ENCODE results near the gene ABCC9. TPM values are rescaled to one million over a fixed set of nuclear protein-coding genes. Genes with fewer than 3 reads are reported as not detected.

The ABCC9 gene
- total RNA-seq, 1 experiment from 2014 or later: 0.03 TPM

DNA sequence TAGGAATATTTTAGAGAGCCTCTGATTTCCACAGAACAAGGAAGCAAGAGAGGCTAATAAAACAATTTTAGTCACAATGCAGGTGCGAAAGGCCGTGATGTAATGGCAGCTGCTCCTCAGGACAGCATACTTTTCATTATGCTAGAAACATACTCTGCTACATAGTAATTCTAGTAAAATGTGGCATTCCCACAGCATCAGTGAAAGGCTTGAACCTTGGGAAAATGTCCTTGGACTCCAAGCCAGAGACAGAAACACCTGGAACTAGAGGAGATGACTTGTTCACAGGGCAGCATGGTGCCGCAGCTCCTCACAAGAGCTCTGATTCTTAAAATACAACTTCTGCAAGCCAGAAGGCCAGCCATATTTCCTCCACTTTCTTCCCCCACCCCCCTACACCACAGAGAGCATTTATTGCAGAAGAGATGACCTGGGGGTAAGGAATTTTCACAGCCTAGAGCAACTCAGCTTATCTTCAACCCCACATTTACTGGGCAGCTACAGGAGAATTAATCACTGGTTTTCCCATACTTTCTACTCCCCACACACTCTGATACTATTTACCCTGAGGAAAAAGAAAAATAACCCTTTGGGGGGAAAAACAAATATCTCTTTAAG is 15.8 kb downstream of the ABCC9 start:
- BruUV-seq (replicated peaks): no TSS peak
- ATAC-seq (no peak), DNase-seq (ENCODE audit: low read depth, low spot score) (no peak)
- no peak overlapping the region for H3K4me3 ChIP-seq (ENCODE audit: low read depth in 2 of 2, low read length in 2 of 2)
- H3K36me3 ChIP-seq (ENCODE audit: control insufficient read depth, insufficient read depth, low read length): no peaks in the 10 kb centered on the region
- ChIA-PET CTCF (no interaction called here), POLR2A (no interaction called here)
- TF ChIP-seq SIN3A (IDR thresholded peaks at IDR 0.05; ENCODE audit: borderline replicate concordance, insufficient read depth, low read depth, low read length): no peak
- no peak for TF ChIP-seq POLR2AphosphoS5 (IDR thresholded peaks at IDR 0.05; ENCODE audit: low read depth, low read length)
- no peak for TF ChIP-seq TCF7L2 (IDR thresholded peaks at IDR 0.05; ENCODE audit: low read depth, low read length)
- TF ChIP-seq, protein P1, sequence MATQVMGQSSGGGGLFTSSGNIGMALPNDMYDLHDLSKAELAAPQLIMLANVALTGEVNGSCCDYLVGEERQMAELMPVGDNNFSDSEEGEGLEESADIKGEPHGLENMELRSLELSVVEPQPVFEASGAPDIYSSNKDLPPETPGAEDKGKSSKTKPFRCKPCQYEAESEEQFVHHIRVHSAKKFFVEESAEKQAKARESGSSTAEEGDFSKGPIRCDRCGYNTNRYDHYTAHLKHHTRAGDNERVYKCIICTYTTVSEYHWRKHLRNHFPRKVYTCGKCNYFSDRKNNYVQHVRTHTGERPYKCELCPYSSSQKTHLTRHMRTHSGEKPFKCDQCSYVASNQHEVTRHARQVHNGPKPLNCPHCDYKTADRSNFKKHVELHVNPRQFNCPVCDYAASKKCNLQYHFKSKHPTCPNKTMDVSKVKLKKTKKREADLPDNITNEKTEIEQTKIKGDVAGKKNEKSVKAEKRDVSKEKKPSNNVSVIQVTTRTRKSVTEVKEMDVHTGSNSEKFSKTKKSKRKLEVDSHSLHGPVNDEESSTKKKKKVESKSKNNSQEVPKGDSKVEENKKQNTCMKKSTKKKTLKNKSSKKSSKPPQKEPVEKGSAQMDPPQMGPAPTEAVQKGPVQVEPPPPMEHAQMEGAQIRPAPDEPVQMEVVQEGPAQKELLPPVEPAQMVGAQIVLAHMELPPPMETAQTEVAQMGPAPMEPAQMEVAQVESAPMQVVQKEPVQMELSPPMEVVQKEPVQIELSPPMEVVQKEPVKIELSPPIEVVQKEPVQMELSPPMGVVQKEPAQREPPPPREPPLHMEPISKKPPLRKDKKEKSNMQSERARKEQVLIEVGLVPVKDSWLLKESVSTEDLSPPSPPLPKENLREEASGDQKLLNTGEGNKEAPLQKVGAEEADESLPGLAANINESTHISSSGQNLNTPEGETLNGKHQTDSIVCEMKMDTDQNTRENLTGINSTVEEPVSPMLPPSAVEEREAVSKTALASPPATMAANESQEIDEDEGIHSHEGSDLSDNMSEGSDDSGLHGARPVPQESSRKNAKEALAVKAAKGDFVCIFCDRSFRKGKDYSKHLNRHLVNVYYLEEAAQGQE (IDR thresholded peaks at IDR 0.05; ENCODE audit: insufficient read depth in 1 of 2, low read depth in 2 of 2, low read length in 1 of 2): no peak
- TF ChIP-seq, protein P2, sequence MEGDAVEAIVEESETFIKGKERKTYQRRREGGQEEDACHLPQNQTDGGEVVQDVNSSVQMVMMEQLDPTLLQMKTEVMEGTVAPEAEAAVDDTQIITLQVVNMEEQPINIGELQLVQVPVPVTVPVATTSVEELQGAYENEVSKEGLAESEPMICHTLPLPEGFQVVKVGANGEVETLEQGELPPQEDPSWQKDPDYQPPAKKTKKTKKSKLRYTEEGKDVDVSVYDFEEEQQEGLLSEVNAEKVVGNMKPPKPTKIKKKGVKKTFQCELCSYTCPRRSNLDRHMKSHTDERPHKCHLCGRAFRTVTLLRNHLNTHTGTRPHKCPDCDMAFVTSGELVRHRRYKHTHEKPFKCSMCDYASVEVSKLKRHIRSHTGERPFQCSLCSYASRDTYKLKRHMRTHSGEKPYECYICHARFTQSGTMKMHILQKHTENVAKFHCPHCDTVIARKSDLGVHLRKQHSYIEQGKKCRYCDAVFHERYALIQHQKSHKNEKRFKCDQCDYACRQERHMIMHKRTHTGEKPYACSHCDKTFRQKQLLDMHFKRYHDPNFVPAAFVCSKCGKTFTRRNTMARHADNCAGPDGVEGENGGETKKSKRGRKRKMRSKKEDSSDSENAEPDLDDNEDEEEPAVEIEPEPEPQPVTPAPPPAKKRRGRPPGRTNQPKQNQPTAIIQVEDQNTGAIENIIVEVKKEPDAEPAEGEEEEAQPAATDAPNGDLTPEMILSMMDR (IDR thresholded peaks at IDR 0.05): no peak
- H3K9me3 ChIP-seq (ENCODE audit: control insufficient read depth, insufficient read depth, low read depth, low read length): no peaks in the 10 kb centered on the region
- intact Hi-C loops (cut with micrococcal nuclease; ENCODE audit: unreplicated experiment) (no loop called here), in situ Hi-C loops (cut with HindIII; ENCODE audit: low pct_unique_long_range_greater_than_20kb, low sequenced_read_pairs) (no loop called here)
- H3K27me3 ChIP-seq (ENCODE audit: control insufficient read depth, insufficient read depth, low read length): no peaks in the 10 kb centered on the region
- no peaks in the 10 kb centered on the region for H3K4me1 ChIP-seq (ENCODE audit: control insufficient read depth, insufficient read depth, low read length)
- H3K27ac ChIP-seq (ENCODE audit: low read length): no peak overlapping the region

DNA sequence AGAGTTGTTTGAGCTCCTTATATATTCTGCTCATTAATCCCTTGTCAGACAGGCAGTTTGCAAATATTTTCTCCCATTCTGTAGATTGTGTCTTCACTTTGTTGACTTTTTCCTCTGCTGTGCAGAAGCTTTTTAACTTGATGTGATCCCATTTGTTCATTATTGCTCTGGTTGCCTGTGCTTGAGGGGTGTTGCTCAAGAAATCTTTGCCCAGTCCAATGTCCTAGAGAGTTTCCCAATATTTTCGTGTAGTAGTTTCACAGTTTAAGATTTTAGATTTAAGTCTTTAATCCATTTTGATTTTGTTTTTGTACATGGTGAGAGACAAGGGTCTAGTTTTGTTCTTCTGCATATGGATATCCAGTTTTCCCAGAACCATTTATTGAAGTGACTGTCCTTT is 19.8 kb downstream of the ABCC9 start:
- intact Hi-C loops (cut with micrococcal nuclease; ENCODE audit: unreplicated experiment): no loop called here
- CTCF ChIA-PET: no interaction called here

More for the DNA sequence above, 19.8 kb downstream of the ABCC9 start:
- Histone ChIP-seq H3K27ac (ENCODE audit: low read length) (no peak overlapping the region), H3K36me3 (ENCODE audit: control insufficient read depth, insufficient read depth, low read length) (no peaks in the 10 kb centered on the region; the same call in 1 of the 2 replicates), H3K27me3 (ENCODE audit: control insufficient read depth, insufficient read depth, low read length) (no peaks in the 10 kb centered on the region), H3K9me3 (ENCODE audit: control insufficient read depth, insufficient read depth, low read depth, low read length) (no peaks in the 10 kb centered on the region), H3K4me3 (ENCODE audit: low read depth in 2 of 2, low read length in 2 of 2) (no peak overlapping the region), H3K4me1 (ENCODE audit: control insufficient read depth, insufficient read depth, low read length) (no peaks in the 10 kb centered on the region)
- in situ Hi-C loops (cut with HindIII; ENCODE audit: low pct_unique_long_range_greater_than_20kb, low sequenced_read_pairs): no loop called here
- DNase-seq (ENCODE audit: low read depth, low spot score) (no peak), ATAC-seq (no peak)
- POLR2A ChIA-PET: no interaction called here
- TF ChIP-seq TCF7L2 (IDR thresholded peaks at IDR 0.05; ENCODE audit: low read depth, low read length): no peak
- TF ChIP-seq, protein P2 (IDR thresholded peaks at IDR 0.05): no peak
- no peak for TF ChIP-seq SIN3A (IDR thresholded peaks at IDR 0.05; ENCODE audit: borderline replicate concordance, insufficient read depth, low read depth, low read length)
- TF ChIP-seq, protein P1 (IDR thresholded peaks at IDR 0.05; ENCODE audit: insufficient read depth in 1 of 2, low read depth in 2 of 2, low read length in 1 of 2): no peak
- BruUV-seq (replicated peaks): no TSS peak
